Heart left ventricle (tissue), 16 donors: ENCODE data around the gene DGUOK. TPM values are rescaled to one million over a fixed set of nuclear protein-coding genes. Genes with fewer than 3 reads are reported as not detected.

Experiments
- ATAC-seq, 4 donors: fragments of 200-7000 bp; cut with Tn5 transposase; one replicate each; pipeline ENCODE4 v1.9.1; 2020 to 2022; ENCODE audit warnings: moderate library complexity in 4 of 4, mild to moderate bottlenecking in 3 of 4, moderate number of reproducible peaks in 1 of 4
- DNase-seq, 5 donors: peaks; one replicate each; pipeline ENCODE4 v3.0.0-alpha.2; 2020
- H3K27ac ChIP-seq, 12 donors: fragments of 200-600 bp; sonication (generic) in 4 of 12; one replicate each; pipeline versions ENCODE4 v1.5.0 to v1.8.0; 2016 to 2022; ENCODE audit warnings: mild to moderate bottlenecking in 2 of 12
- H3K27me3 ChIP-seq, 9 donors: fragments of 200-600 bp; sonication (generic) in 2 of 9; one replicate each; pipeline versions ENCODE4 v1.5.1 to v1.8.0; 2016 to 2022; ENCODE audit warnings: mild to moderate bottlenecking in 3 of 9
- H3K36me3 ChIP-seq, 9 donors: fragments of 200-600 bp; sonication (generic) in 2 of 9; one replicate each; pipeline versions ENCODE4 v1.5.0 to v1.8.0; 2018 to 2022; ENCODE audit warnings: mild to moderate bottlenecking in 2 of 9
- H3K4me1 ChIP-seq, 12 donors: fragments of 200-600 bp; sonication (generic) in 4 of 12; one replicate each; pipeline versions ENCODE4 v1.5.0 to v1.8.0; 2016 to 2022; ENCODE audit warnings: mild to moderate bottlenecking in 3 of 12
- H3K4me3 ChIP-seq, 12 donors: fragments of 200-600 bp; sonication (generic) in 4 of 12; one replicate each; pipeline versions ENCODE4 v1.5.0 to v1.8.0; 2017 to 2022; ENCODE audit warnings: mild to moderate bottlenecking in 9 of 12, moderate library complexity in 4 of 12
- H3K9me3 ChIP-seq, 12 donors: fragments of 200-600 bp; sonication (generic) in 4 of 12; one replicate each; pipeline versions ENCODE4 v1.5.0 to v1.8.0; 2016 to 2022; ENCODE audit warnings: mild to moderate bottlenecking in 1 of 12
- POLR2A ChIP-seq, 2 donors: fragments of 450-650 bp; IDR thresholded peaks; one replicate each; pipeline ENCODE4 v1.6.1; 2017; ENCODE audit warnings: antibody characterized with exemption in 2 of 2, mild to moderate bottlenecking in 2 of 2, moderate library complexity in 2 of 2
- WGBS, 4 donors: extraction: QIAGEN DNeasy Blood & Tissue Kit in 2 of 4; methylation state at CpG; one replicate each; pipeline versions ENCODE4 v1.1.5 to v1.1.7; 2013 to 2018; 5-methylcytosine and 5-hydroxymethylcytosine counted together
- intact Hi-C, 10 donors: fragments of 100-400 bp; cut with DNase I; formaldehyde crosslinking; loops; one replicate each; pipeline versions ENCODE4 v1.11.1 to v1.14.2; 2022
- polyA plus RNA-seq, 2 donors: library from polyadenylated mRNA; stranded (reverse); fragments of 200-250 nt; gene quantifications; one replicate each; pipeline ENCODE4 v1.2.3, GENCODE V29; 2013
- total RNA-seq, 9 donors: library from RNA; depleted of rRNA in 2 of 9; stranded (reverse); fragments of >200 nt in 2 of 9; fragmentation: NEBNext Ultra II Directional in 3 of 9; extraction: Animal tissue kit (Norgen Biotek cat#: 25700) in 3 of 9; gene quantifications; one replicate each; pipeline versions ENCODE4 v1.1.0 to v1.2.4, GENCODE V29; 2016 to 2023
- TF ChIP-seq, protein P1 (sequence below), 12 donors: fragments of 200-600 bp; sonication (generic) in 4 of 12; IDR thresholded peaks; one replicate each; pipeline versions ENCODE4 v1.5.0 to v1.8.0; 2018 to 2022; ENCODE audit warnings: antibody characterized with exemption in 12 of 12, mild to moderate bottlenecking in 5 of 12
- donor health status: ischemic (EF 13 %, LVEDD 7.1; RV severe dilation, severe dysfunction).
- donor health status: healthy with polysubstance abuse.
- donor health status: DM: no; HTN: yes; CAD: no.
- donor health status: DM: no; HTN: no; CAD: no.
- donor health status: ischemic (EF 25% LVEDD 6.9; RV normal size, moderate dysfunction).
- donor health status: ischemic (EF 25% LVEDD 5.7; RV mildly dilated, moderate dysfunction).
- donor health status: healthy.
- donor health status: DM: yes; HTN: yes; CAD: no.
- donor health status: ischemic (EF 35%, LVEDD 5.7; RV mildly dilated, moderate dysfunction).
- donor health status: nonischemic (EF 11% LVEDD 7.7; RV severe dilation, severe dysfunction).
- donor health status: DM: yes; HTN: yes; CAD: no.
- donor health status: PGD.
- donor health status: ischemic (EF 29% LVEDD 5.4; RV normal size, mild dysfunction).
- donor health status: nonischemic (EF 23%, LVEDD 6.1; RV moderate dilation, normal function).

The DGUOK gene
- total and polyA plus RNA-seq, 11 donors, result 22.6 to 49.2 (median 26.1) TPM

DNA sequence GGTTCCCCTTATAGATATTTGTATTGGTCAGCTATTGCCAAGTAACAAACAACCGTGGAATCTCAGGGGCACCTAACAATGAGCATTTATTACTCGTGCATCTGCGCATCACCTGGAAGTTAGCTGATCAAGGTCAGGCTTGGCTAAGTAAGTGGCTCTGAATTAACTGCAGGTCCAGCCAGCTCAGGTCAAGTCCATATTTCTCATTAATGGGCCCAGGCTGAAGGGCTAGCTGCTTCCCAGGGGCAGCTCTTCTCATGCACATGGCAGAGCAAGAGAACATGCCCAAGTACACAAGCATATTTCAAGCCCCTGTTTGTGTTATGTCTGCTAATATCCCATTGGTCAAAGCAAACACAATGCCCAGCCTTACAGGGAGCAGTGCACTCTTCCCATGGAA is 7.8 kb upstream of the DGUOK start:
- no peaks in the 10 kb centered on the region for H3K9me3 ChIP-seq
- H3K4me3 ChIP-seq, result no peak overlapping the region
- DNase-seq (no peak), ATAC-seq (no peak)
- no peak for TF ChIP-seq POLR2A (IDR thresholded peaks at IDR 0.05)
- TF ChIP-seq, protein P1, sequence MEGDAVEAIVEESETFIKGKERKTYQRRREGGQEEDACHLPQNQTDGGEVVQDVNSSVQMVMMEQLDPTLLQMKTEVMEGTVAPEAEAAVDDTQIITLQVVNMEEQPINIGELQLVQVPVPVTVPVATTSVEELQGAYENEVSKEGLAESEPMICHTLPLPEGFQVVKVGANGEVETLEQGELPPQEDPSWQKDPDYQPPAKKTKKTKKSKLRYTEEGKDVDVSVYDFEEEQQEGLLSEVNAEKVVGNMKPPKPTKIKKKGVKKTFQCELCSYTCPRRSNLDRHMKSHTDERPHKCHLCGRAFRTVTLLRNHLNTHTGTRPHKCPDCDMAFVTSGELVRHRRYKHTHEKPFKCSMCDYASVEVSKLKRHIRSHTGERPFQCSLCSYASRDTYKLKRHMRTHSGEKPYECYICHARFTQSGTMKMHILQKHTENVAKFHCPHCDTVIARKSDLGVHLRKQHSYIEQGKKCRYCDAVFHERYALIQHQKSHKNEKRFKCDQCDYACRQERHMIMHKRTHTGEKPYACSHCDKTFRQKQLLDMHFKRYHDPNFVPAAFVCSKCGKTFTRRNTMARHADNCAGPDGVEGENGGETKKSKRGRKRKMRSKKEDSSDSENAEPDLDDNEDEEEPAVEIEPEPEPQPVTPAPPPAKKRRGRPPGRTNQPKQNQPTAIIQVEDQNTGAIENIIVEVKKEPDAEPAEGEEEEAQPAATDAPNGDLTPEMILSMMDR (IDR thresholded peaks at IDR 0.05), result no peak
- WGBS, 4 donors, result 88 to 93% (median 91%) methylated on average over 3 of the region's 3 CpGs
- H3K27ac ChIP-seq, result no peak overlapping the region
- H3K4me1 ChIP-seq, result no peaks in the 10 kb centered on the region
- intact Hi-C loops, result no loop called here
- H3K27me3 ChIP-seq, result peaks cover 0 to 18% (median 0%) of the 10 kb centered on the region in 9 donors
- no peaks in the 10 kb centered on the region for H3K36me3 ChIP-seq

DNA sequence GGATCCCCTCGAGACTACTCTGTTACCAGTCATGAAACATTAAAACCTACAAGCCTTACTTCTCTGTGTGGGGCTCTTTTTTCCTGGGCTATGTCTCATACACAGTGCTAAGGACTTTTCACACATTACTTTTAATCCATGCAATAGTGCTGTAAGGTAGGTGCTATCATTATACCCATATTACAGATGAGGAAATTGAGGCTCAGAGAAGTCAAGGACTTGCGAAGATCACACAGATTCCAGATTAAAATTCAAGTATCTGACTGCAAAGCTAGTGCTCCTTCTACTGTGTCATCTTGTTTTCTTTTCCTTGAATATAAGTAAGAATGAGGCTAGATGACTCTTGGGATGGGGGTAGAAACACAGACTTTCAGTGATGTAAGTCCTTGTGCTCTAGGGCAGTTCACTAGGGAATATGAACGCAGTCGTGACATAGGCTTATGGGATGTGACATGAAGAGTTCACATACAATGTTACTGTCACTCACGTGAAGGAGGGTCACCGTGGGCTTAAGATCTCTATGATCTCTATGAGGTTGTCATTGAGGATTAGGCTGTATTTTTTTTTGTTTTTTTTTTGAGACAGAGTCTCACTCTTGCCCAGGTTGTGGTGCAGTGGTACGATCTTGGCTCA is 7.0 kb upstream of the DGUOK start:
- Histone ChIP-seq H3K4me3 (no peak overlapping the region), H3K27ac (no peak overlapping the region), H3K4me1 (no peaks in the 10 kb centered on the region), H3K27me3 (peaks cover 0 to 16% (median 0%) of the 10 kb centered on the region in 9 donors), H3K9me3 (no peaks in the 10 kb centered on the region), H3K36me3 (no peaks in the 10 kb centered on the region)
- WGBS, 4 donors, result 82 to 88% (median 87%) methylated on average over 7 of the region's 7 CpGs
- DNase-seq (no peak), ATAC-seq (no peak)
- intact Hi-C loops, result loop anchor here in 5 of 10 donors (5.0 to 10.0 kb wide), 3 partner anchors 65 to 225 kb away; partner anchors contain the start of genes BOLA3 (in 4 of the 5) and TET3 (in 2 of the 5)
- TF ChIP-seq, protein P1 (IDR thresholded peaks at IDR 0.05), result no peak
- no peak for TF ChIP-seq POLR2A (IDR thresholded peaks at IDR 0.05)

DNA sequence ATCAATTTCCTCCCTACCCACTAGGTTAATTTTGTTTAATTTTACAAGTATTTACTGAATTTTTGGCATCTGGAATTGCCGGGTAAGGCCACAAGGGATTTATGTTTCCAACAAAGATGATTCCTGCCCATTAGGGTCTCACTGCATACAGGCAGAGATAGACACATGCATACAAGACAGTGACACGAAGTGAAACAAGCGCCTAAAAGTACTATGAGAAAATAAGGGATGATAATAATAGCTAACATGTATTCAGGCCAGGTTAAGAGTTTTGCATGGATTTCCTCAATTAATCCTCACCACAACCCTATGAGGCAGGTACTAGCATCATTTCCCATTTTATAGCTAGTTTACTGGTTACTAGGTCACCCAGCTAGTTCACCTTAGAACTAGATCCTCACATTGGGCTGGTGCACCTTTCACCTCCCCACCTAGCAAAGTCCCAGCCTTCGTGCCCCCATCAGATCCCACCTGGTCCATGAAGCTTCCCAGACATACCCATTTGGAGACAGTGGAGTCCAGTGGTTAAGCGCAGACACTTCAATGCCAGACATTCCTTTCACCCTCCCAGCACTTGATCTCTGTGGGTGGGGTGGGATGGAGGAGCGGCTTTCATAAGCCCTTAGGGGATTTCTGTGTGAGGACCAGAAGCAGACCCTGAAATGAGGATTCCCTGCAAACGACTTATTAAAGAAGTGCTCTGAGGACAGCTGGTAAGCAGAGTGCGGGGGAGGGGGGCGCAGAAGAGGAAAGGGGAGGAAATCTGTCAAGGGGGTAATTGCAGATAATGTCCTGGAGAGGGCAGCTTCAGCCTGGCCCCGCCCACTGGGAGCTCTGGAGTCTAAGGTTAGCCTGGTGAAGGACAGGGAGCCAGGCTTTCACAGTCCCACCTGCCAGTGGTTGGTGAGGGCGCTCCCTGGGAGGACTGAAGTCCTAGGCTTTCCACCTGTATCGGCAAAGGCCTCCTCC is 5.8 kb upstream of the DGUOK start:
- DNase-seq, result no peak
- no peak overlapping the region for H3K4me3 ChIP-seq
- WGBS, 4 donors, result 46 to 50% (median 48%) methylated on average over 12 of the region's 12 CpGs
- H3K9me3 ChIP-seq, result no peaks in the 10 kb centered on the region
- intact Hi-C loops, result loop anchor here in 5 of 10 donors (5.0 to 10.0 kb wide), 3 partner anchors 64 to 224 kb away; partner anchors contain the start of genes BOLA3 (in 4 of the 5) and TET3 (in 2 of the 5)
- peak in 2 of 4 donors; percentile 33 to 53 for ATAC-seq
- H3K27me3 ChIP-seq, result peaks cover 0 to 16% (median 0%) of the 10 kb centered on the region in 9 donors
- H3K36me3 ChIP-seq, result no peaks in the 10 kb centered on the region
- TF ChIP-seq, protein P1 (IDR thresholded peaks at IDR 0.05), result peak in 4 of 12 donors; percentile 7 to 27 (median 8)
- TF ChIP-seq POLR2A (IDR thresholded peaks at IDR 0.05), result no peak
- H3K27ac ChIP-seq, result peak overlapping the region in 1 of 12 donors; percentile 42
- peaks cover 0 to 2% (median 0%) of the 10 kb centered on the region in 12 donors for H3K4me1 ChIP-seq
